IMR-90 (cell line): ENCODE results near the gene FAM81A. TPM values are rescaled to one million over a fixed set of nuclear protein-coding genes. Genes with fewer than 3 reads are reported as not detected.

Experiments used
- ATAC-seq: fragments of 200-7000 bp; cut with Tn5 transposase; 2 replicates; pipeline ENCODE4 v1.9.1; 2020; ENCODE audit warnings: low read depth, mild to moderate bottlenecking, moderate library complexity
- BruUV-seq: library from RNA; stranded (reverse); fragments of 400-500 nt; replicated peaks from 2 replicates; lab custom pipeline; 2021; lab: Mats Ljungman, UMichigan
- CTCF ChIA-PET: fragments of 300-600 bp; formaldehyde crosslinking; extraction: SDS; loops from one replicate; lab custom pipeline; 2021; ENCODE audit warnings: antibody characterized with exemption; lab: Yijun Ruan, JAX
- POLR2A ChIA-PET: fragments of 300-600 bp; sonication (Branson Sonifier 250); formaldehyde crosslinking; loops from one replicate; lab custom pipeline; 2022; ENCODE audit warnings: antibody characterized with exemption; ENCODE audit not compliant: unreplicated experiment; lab: Charles Lee
- DNase-seq: peaks from one replicate; pipeline ENCODE4 v3.0.0; 2013
- H2AFZ ChIP-seq: replicated peaks from 2 replicates; pipeline ENCODE3; 2013; ENCODE audit warnings: low read length, mild to moderate bottlenecking; ENCODE audit not compliant: poor library complexity
- H2AK5ac ChIP-seq: 2 replicates; pipeline ENCODE4 v1.6.1; 2013; ENCODE audit warnings: low read depth, low read length, inconsistent platforms
- H2AK9ac ChIP-seq: replicated peaks from 2 replicates; pipeline ENCODE3; 2013; ENCODE audit warnings: mild to moderate bottlenecking, low read depth, low read length, moderate library complexity; ENCODE audit not compliant: poor library complexity
- H2BK120ac ChIP-seq: 2 replicates; pipeline ENCODE4 v1.6.1; 2013; ENCODE audit warnings: low read depth, low read length, inconsistent platforms
- H2BK15ac ChIP-seq: 3 replicates; pipeline ENCODE4 v1.6.1; 2013; ENCODE audit warnings: low read depth, low read length, inconsistent platforms
- H2BK20ac ChIP-seq: 2 replicates; pipeline ENCODE4 v1.6.1; 2013; ENCODE audit warnings: low read depth, mild to moderate bottlenecking, inconsistent platforms, low read length, moderate library complexity
- H2BK5ac ChIP-seq: 2 replicates; pipeline ENCODE4 v1.6.1; 2013; ENCODE audit warnings: mild to moderate bottlenecking, low read depth, low read length, inconsistent platforms; ENCODE audit not compliant: poor library complexity, severe bottlenecking
- H3K14ac ChIP-seq: replicated peaks from 2 replicates; pipeline ENCODE4 v1.6.1; 2013; ENCODE audit warnings: low read depth, low read length, inconsistent platforms
- H3K18ac ChIP-seq: 2 replicates; pipeline ENCODE4 v1.6.1; 2013; ENCODE audit warnings: low read depth, low read length, control low read depth
- H3K23ac ChIP-seq: 2 replicates; pipeline ENCODE4 v1.6.1; 2013; ENCODE audit warnings: low read depth, low read length, inconsistent platforms
- H3K27ac ChIP-seq: 2 replicates; pipeline ENCODE4 v1.5.1; 2013; ENCODE audit warnings: mild to moderate bottlenecking, control low read depth, low read length; ENCODE audit not compliant: insufficient read depth
- H3K27me3 ChIP-seq: 2 replicates; pipeline ENCODE4 v1.6.1; 2013; ENCODE audit warnings: low read length; ENCODE audit not compliant: control insufficient read depth, insufficient read depth
- H3K36me3 ChIP-seq: 2 replicates; pipeline ENCODE4 v1.6.1; 2013; ENCODE audit warnings: low read length, mixed read lengths; ENCODE audit not compliant: control insufficient read depth, insufficient read depth
- H3K4ac ChIP-seq: 2 replicates; pipeline ENCODE4 v1.6.1; 2013; ENCODE audit warnings: low read depth, low read length, inconsistent platforms
- H3K4me1 ChIP-seq: 2 replicates; pipeline ENCODE4 v1.6.1; 2013; ENCODE audit warnings: low read length, mixed read lengths; ENCODE audit not compliant: control insufficient read depth, insufficient read depth
- H3K4me2 ChIP-seq: 2 replicates; pipeline ENCODE4 v1.6.1; 2013; ENCODE audit warnings: low read depth, mild to moderate bottlenecking, control low read depth, low read length, moderate library complexity
- H3K4me3 ChIP-seq: 2 replicates; pipeline ENCODE4 v1.5.1; 2013; ENCODE audit warnings: low read depth, mild to moderate bottlenecking, control low read depth, low read length, moderate library complexity; ENCODE audit not compliant: insufficient read depth
- H3K56ac ChIP-seq: 2 replicates; pipeline ENCODE4 v1.6.1; 2013; ENCODE audit warnings: low read length, inconsistent platforms; ENCODE audit not compliant: insufficient read depth; ENCODE audit errors: extremely low read depth
- H3K79me1 ChIP-seq, 2 experiments: 2 replicates each; pipeline ENCODE4 v1.6.1; 2013; ENCODE audit warnings: low read length in 2 of 2, inconsistent platforms in 1 of 2, low read depth in 1 of 2
- H3K9ac ChIP-seq: 2 replicates; pipeline ENCODE4 v1.6.1; 2013; ENCODE audit warnings: low read depth, low read length, control low read depth
- H3K9me1 ChIP-seq: 2 replicates; pipeline ENCODE4 v1.6.1; 2013; ENCODE audit warnings: low read length, inconsistent platforms; ENCODE audit not compliant: insufficient read depth
- H3K9me3 ChIP-seq: 2 replicates; pipeline ENCODE4 v1.6.1; 2013; ENCODE audit warnings: low read length; ENCODE audit not compliant: control insufficient read depth, insufficient read depth
- H4K20me1 ChIP-seq: 2 replicates; pipeline ENCODE4 v1.6.1; 2013; ENCODE audit warnings: low read length, inconsistent platforms; ENCODE audit not compliant: insufficient read depth
- H4K5ac ChIP-seq: 2 replicates; pipeline ENCODE4 v1.6.1; 2013; ENCODE audit warnings: mild to moderate bottlenecking, low read depth, low read length, control low read depth
- H4K8ac ChIP-seq, 2 experiments: 2 replicates each; pipeline ENCODE4 v1.6.1; 2013; ENCODE audit warnings: low read depth in 2 of 2, low read length in 2 of 2, control low read depth in 1 of 2, inconsistent platforms in 1 of 2
- H4K91ac ChIP-seq: 2 replicates; pipeline ENCODE4 v1.6.1; 2013; ENCODE audit warnings: low read depth, low read length, inconsistent platforms; ENCODE audit not compliant: insufficient read depth
- BHLHE40 ChIP-seq: fragments of 150-350 bp; IDR thresholded peaks from 2 replicates; pipeline ENCODE4 v1.6.1; 2016; ENCODE audit warnings: mild to moderate bottlenecking, low read depth, low read length
- CTCF ChIP-seq: conservative IDR thresholded peaks from 2 replicates; pipeline ENCODE4 v1.5.1; 2012; ENCODE audit warnings: mild to moderate bottlenecking, low read depth, low read length, improper control_type of control experiment
- ELK1 ChIP-seq: fragments of 150-350 bp; IDR thresholded peaks from 2 replicates; pipeline ENCODE4 v1.6.1; 2016; ENCODE audit warnings: low read depth, mild to moderate bottlenecking, low read length, moderate library complexity, borderline replicate concordance
- MAFK ChIP-seq: IDR thresholded peaks from 2 replicates; pipeline ENCODE4 v1.6.1; 2012; ENCODE audit warnings: low read depth, low read length, improper control_type of control experiment
- MXI1 ChIP-seq: IDR thresholded peaks from 2 replicates; pipeline ENCODE4 v1.6.1; 2012; ENCODE audit warnings: low read depth, mild to moderate bottlenecking, low read length, moderate library complexity, borderline replicate concordance
- RCOR1 ChIP-seq: IDR thresholded peaks from 2 replicates; pipeline ENCODE4 v1.6.1; 2012; ENCODE audit warnings: mild to moderate bottlenecking, low read length, improper control_type of control experiment; ENCODE audit not compliant: insufficient replicate concordance
- USF2 ChIP-seq: fragments of 150-350 bp; IDR thresholded peaks from 2 replicates; pipeline ENCODE4 v1.6.1; 2017; ENCODE audit warnings: mild to moderate bottlenecking, antibody characterized with exemption, low read length, low read depth
- WGBS, 2 experiments: methylation state at CpG; one replicate each; pipeline versions ENCODE4 v1.1.5 to v1.1.7; 2013; ENCODE audit warnings: missing lambda C conversion rate in 2 of 2; ENCODE audit not compliant: insufficient read length in 1 of 2; ENCODE audit errors: extremely low coverage in 2 of 2; 5-methylcytosine and 5-hydroxymethylcytosine counted together
- dilution Hi-C: fragments of 300-500 bp; cut with HindIII; formaldehyde crosslinking; loops from one replicate; pipeline ENCODE4 v1.14.3; 2018; ENCODE audit warnings: low sequenced_read_pairs; ENCODE audit not compliant: unreplicated experiment
- in situ Hi-C: fragments of 300-500 bp; cut with MboI; formaldehyde crosslinking; loops from 3 replicates; pipeline ENCODE4 v1.14.3; 2019; ENCODE audit warnings: low sequenced_read_pairs, inconsistent platforms, mixed read lengths
- intact Hi-C: fragments of 100-400 bp; cut with micrococcal nuclease; formaldehyde crosslinking; loops from 2 replicates; pipeline ENCODE4 v1.10.0; 2022
- polyA plus RNA-seq, 3 experiments: library from polyadenylated mRNA; depleted of rRNA; stranded (reverse); fragments of >200 nt; gene quantifications; 2 replicates each; pipeline ENCODE4 v1.2.3, GENCODE V29; 2012; ENCODE audit warnings: low replicate concordance in 1 of 3
- total RNA-seq: library from RNA; depleted of rRNA; stranded (reverse); fragments of >200 nt; gene quantifications from 2 replicates; pipeline ENCODE4 v1.2.3, GENCODE V29; 2012

The FAM81A gene
- total and polyA plus RNA-seq, 2 of the 4 experiments (the other 2 are of a cell fraction) = not detected

- no peak for TF ChIP-seq ELK1
Observed at GRCh38 chr15:59553879-59554735, 116.1 kb downstream of the FAM81A start (continued).

- DNase-seq (no peak), ATAC-seq (peak; percentile 42; the same call in 1 of the 2 replicates)
- H3K27me3 ChIP-seq = peaks cover 4% of the 10 kb centered on the region
- no peaks in the 10 kb centered on the region for H3K36me3 ChIP-seq
- no TSS peak for BruUV-seq
- no peaks in the 10 kb centered on the region for H3K4me1 ChIP-seq
- H3K9me1 ChIP-seq = no peaks in the 10 kb centered on the region
- no peak overlapping the region for H2AK9ac ChIP-seq
- no peak overlapping the region for H3K56ac ChIP-seq
- 50% methylated on average over 1 of the region's 4 CpGs; no CpG with 5 or more reads in 1 of the 2 experiments for WGBS, 2 experiments
- no peak overlapping the region for H4K91ac ChIP-seq
- no peak overlapping the region for H3K9ac ChIP-seq
- H3K27ac ChIP-seq = no peak overlapping the region
- H4K20me1 ChIP-seq = no peaks in the 10 kb centered on the region
- H3K4ac ChIP-seq = no peak overlapping the region
- no peak overlapping the region for H2BK20ac ChIP-seq
- no peak overlapping the region for H2BK120ac ChIP-seq
- intact Hi-C loops = no loop called here
- no peak overlapping the region for H3K18ac ChIP-seq
- H3K9me3 ChIP-seq = no peaks in the 10 kb centered on the region
- H3K14ac ChIP-seq = no peak overlapping the region
- no peak overlapping the region for H2BK5ac ChIP-seq
- H3K79me1 ChIP-seq = no peaks in the 10 kb centered on the region
- in situ Hi-C loops = no loop called here
- POLR2A ChIA-PET = no interaction called here
- no peak overlapping the region for H4K5ac ChIP-seq
- dilution Hi-C loops = no loop called here
- H3K23ac ChIP-seq = no peak overlapping the region
- no peak overlapping the region for H2BK15ac ChIP-seq
- no peak overlapping the region for H2AK5ac ChIP-seq
- no peak overlapping the region for H3K4me3 ChIP-seq
- H4K8ac ChIP-seq = no peak overlapping the region
- H3K4me2 ChIP-seq = no peak overlapping the region
- no peak for TF ChIP-seq MAFK
- TF ChIP-seq BHLHE40 = no peak
- TF ChIP-seq CTCF = no peak
- no peak for TF ChIP-seq RCOR1
- TF ChIP-seq USF2 = no peak
- no peak for TF ChIP-seq MXI1
- no peak overlapping the region for H2AFZ ChIP-seq
- CTCF ChIA-PET = no interaction called here
Observed at GRCh38 chr15:59555696-59556095, 117.7 kb downstream of the FAM81A start.
